ENCODE measurements around the gene IGSF3.
"Not testable (repeated sequence)": the region's sequence is repeated elsewhere in the genome, so short reads cannot be mapped to it uniquely, and the experiment has no call there.

Gene IGSF3

GRCh38 chr1:116595065-116595840 lies 72.3 kb downstream of the IGSF3 start:
- DNase-seq, result peak; percentile 30

- not testable (repeated sequence) for DNase-seq
Measured at GRCh38 chr1:116593977-116594376, 73.6 kb downstream of the IGSF3 start.

- not testable (repeated sequence) for DNase-seq
Measured at GRCh38 chr1:116593401-116593800, 74.1 kb downstream of the IGSF3 start.

GRCh38 chr1:116591951-116592605 lies 75.5 kb downstream of the IGSF3 start:
- DNase-seq, result not testable (repeated sequence)

- not testable (repeated sequence) for DNase-seq
Measured at GRCh38 chr1:116591006-116591950, 76.3 kb downstream of the IGSF3 start.

- not testable (repeated sequence) for DNase-seq
Measured at GRCh38 chr1:116590359-116591005, 77.1 kb downstream of the IGSF3 start.

GRCh38 chr1:116589101-116589735 lies 78.3 kb downstream of the IGSF3 start:
- DNase-seq, result not testable (repeated sequence)

- no peak for DNase-seq
Measured at GRCh38 chr1:116587501-116588227, 79.9 kb downstream of the IGSF3 start.

- DNase-seq, result no peak
Measured at GRCh38 chr1:116586741-116587143, 80.8 kb downstream of the IGSF3 start.

GRCh38 chr1:116585886-116586285 lies 81.6 kb downstream of the IGSF3 start:
- no peak for DNase-seq

- DNase-seq, result no peak
Measured at GRCh38 chr1:116581323-116581885, 86.1 kb downstream of the IGSF3 start.

- DNase-seq, result no peak
Measured at GRCh38 chr1:116580446-116581322, 86.8 kb downstream of the IGSF3 start.

- no peak for DNase-seq
Measured at GRCh38 chr1:116579259-116579875, 88.2 kb downstream of the IGSF3 start.

- no peak for DNase-seq
Measured at GRCh38 chr1:116578581-116578980, 89.0 kb downstream of the IGSF3 start.

GRCh38 chr1:116577759-116578314 lies 89.7 kb downstream of the IGSF3 start:
- DNase-seq, result no peak

- DNase-seq, result peak; percentile 84
Measured at GRCh38 chr1:116574581-116575291, 92.8 kb downstream of the IGSF3 start.

- DNase-seq, result peak; percentile 91
Measured at GRCh38 chr1:116573431-116574095, 94.0 kb downstream of the IGSF3 start.

Data from OCI-M1 (cell line).